NCI-H2171 treated with DMSO at 0.1 percent for 48 hours (cell line): Measurements from ENCODE around the gene YIF1B.
"Not testable (repeated sequence)": the region's sequence is repeated elsewhere in the genome, so short reads cannot be mapped to it uniquely, and the experiment has no call there.

ENCODE experiments used
- DNase-seq: peaks from one replicate; lab custom pipeline; 2025; lab: John Stamatoyannopoulos, UW

The YIF1B gene

GRCh38 chr19:38274739-38275138 is 41.0 kb downstream of the YIF1B start:
- no peak for DNase-seq

GRCh38 chr19:38273499-38273898 is 42.2 kb downstream of the YIF1B start:
- DNase-seq: no peak

- no peak for DNase-seq
Measured at GRCh38 chr19:38270587-38271167, 45.1 kb downstream of the YIF1B start.

- no peak for DNase-seq
Measured at GRCh38 chr19:38268539-38268938, 47.2 kb downstream of the YIF1B start.

GRCh38 chr19:38267761-38268483 is 47.8 kb downstream of the YIF1B start:
- DNase-seq: no peak

- peak; percentile 10 for DNase-seq
Measured at GRCh38 chr19:38266981-38267597, 48.7 kb downstream of the YIF1B start.

GRCh38 chr19:38265921-38266429 is 49.8 kb downstream of the YIF1B start:
- DNase-seq: peak; percentile 92

- no peak for DNase-seq
Measured at GRCh38 chr19:38265213-38265861, 50.4 kb downstream of the YIF1B start.

GRCh38 chr19:38264486-38265212 is 51.1 kb downstream of the YIF1B start, which contains the start of gene SPINT2:
Gene SPINT2, plus strand, starts transcription at chr19:38264573. Its CDS starts 320 bp downstream, at chr19:38264893.
- peak; percentile 96 for DNase-seq

GRCh38 chr19:38263689-38264485 is 51.9 kb downstream of the YIF1B start:
- DNase-seq: peak; percentile 96

- no peak for DNase-seq
Measured at GRCh38 chr19:38262585-38263268, 53.0 kb downstream of the YIF1B start.

GRCh38 chr19:38261942-38262341 is 53.8 kb downstream of the YIF1B start:
- DNase-seq: not testable (repeated sequence)

GRCh38 chr19:38255383-38256014 is 60.2 kb downstream of the YIF1B start:
- peak; percentile 26 for DNase-seq

GRCh38 chr19:38253788-38254187 is 62.0 kb downstream of the YIF1B start:
- DNase-seq: no peak
